Testis (tissue), 3 donors: ENCODE data around the gene BNC2. TPM values are rescaled to one million over a fixed set of nuclear protein-coding genes. Genes with fewer than 3 reads are reported as not detected.

Experiments used
- DNase-seq: peaks from one replicate; pipeline ENCODE4 v3.0.0-alpha.2; 2019
- H3K27ac ChIP-seq, 2 donors: fragments of 200-600 bp; sonication (generic); one replicate each; pipeline ENCODE4 v1.5.1; 2019
- H3K27me3 ChIP-seq: fragments of 200-600 bp; sonication (generic); one replicate; pipeline ENCODE4 v1.5.1; 2019
- H3K36me3 ChIP-seq: fragments of 200-600 bp; sonication (generic); one replicate; pipeline ENCODE4 v1.5.1; 2017; ENCODE audit warnings: low read depth; ENCODE audit errors: missing control alignments
- H3K4me1 ChIP-seq: fragments of 200-600 bp; sonication (generic); one replicate; pipeline ENCODE4 v1.5.1; 2019
- H3K4me3 ChIP-seq, 2 donors: fragments of 200-600 bp; sonication (generic); one replicate each; pipeline ENCODE4 v1.5.1; 2017 to 2019
- H3K9me3 ChIP-seq: fragments of 200-600 bp; sonication (generic); one replicate; pipeline ENCODE4 v1.5.1; 2017
- POLR2A ChIP-seq: fragments of 450-650 bp; IDR thresholded peaks from one replicate; pipeline ENCODE4 v1.6.1; 2017; ENCODE audit warnings: antibody characterized with exemption, mild to moderate bottlenecking, moderate library complexity
- WGBS, 2 donors: methylation state at CpG; one replicate each; pipeline ENCODE4 v1.1.5; 2018; 5-methylcytosine and 5-hydroxymethylcytosine counted together
- intact Hi-C: fragments of 100-400 bp; cut with DNase I; formaldehyde crosslinking; loops from one replicate; pipeline ENCODE4 v1.15.1; 2023; ENCODE audit warnings: low total_unique reads
- polyA plus RNA-seq: library from polyadenylated mRNA; stranded (reverse); fragments of 350-450 nt; fragmentation: Illumina TruSeq; extraction: RNeasy Lipid Tissue Mini Kit (QIAGEN cat#74804); gene quantifications from one replicate; pipeline ENCODE4 v1.2.3, GENCODE V29; 2014; ENCODE audit warnings: low read depth, low replicate concordance; ENCODE audit not compliant: insufficient read depth
- total RNA-seq, 2 donors: library from RNA; depleted of rRNA; stranded (reverse); fragments of >200 nt; gene quantifications; one replicate each; pipeline ENCODE4 v1.2.3, GENCODE V29; 2016
- TF ChIP-seq, protein P1 (sequence below), 3 experiments: fragments of 450-650 bp in 2 of 3; fragments of 200-600 bp in 1 of 3; sonication (generic) in 1 of 3; IDR thresholded peaks; one replicate each; pipeline ENCODE4 v1.5.1; 2016 to 2019; ENCODE audit warnings: antibody characterized with exemption in 3 of 3, mild to moderate bottlenecking in 2 of 3, moderate library complexity in 1 of 3

Gene BNC2
- total and polyA plus RNA-seq, 3 donors from 2014 or later: 14.6 to 35.2 (median 32.0) TPM

DNA sequence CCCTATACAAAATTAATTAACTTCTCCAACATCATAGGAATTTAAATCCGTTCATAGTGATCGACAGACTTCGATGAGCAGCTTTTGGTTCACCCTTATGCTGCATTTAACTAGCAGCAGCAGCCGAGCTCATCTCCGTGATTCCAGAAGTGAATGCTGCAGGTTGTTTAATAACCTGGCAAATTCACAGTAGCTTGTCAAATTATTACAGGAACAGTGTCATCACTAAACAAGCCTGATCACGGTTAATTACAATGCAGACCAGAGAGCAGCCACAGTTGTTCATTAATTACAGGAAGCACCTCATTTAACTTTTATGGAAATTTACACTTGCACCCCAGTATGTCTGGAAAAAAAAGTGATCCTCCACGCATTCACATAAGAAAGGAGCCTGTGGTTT lies 188.2 kb downstream of the BNC2 start:
- Histone ChIP-seq H3K9me3 (no peaks in the 10 kb centered on the region), H3K36me3 (no peaks in the 10 kb centered on the region), H3K27me3 (no peaks in the 10 kb centered on the region), H3K4me3 (no peak overlapping the region), H3K27ac (no peak overlapping the region), H3K4me1 (peaks cover 5% of the 10 kb centered on the region)
- 79 to 80% methylated on average over 7 of the region's 7 CpGs for WGBS, 2 donors
- no peak for DNase-seq
- TF ChIP-seq POLR2A: no peak
- TF ChIP-seq, protein P1, sequence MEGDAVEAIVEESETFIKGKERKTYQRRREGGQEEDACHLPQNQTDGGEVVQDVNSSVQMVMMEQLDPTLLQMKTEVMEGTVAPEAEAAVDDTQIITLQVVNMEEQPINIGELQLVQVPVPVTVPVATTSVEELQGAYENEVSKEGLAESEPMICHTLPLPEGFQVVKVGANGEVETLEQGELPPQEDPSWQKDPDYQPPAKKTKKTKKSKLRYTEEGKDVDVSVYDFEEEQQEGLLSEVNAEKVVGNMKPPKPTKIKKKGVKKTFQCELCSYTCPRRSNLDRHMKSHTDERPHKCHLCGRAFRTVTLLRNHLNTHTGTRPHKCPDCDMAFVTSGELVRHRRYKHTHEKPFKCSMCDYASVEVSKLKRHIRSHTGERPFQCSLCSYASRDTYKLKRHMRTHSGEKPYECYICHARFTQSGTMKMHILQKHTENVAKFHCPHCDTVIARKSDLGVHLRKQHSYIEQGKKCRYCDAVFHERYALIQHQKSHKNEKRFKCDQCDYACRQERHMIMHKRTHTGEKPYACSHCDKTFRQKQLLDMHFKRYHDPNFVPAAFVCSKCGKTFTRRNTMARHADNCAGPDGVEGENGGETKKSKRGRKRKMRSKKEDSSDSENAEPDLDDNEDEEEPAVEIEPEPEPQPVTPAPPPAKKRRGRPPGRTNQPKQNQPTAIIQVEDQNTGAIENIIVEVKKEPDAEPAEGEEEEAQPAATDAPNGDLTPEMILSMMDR (IDR thresholded peaks at IDR 0.05): no peak
- intact Hi-C loops: no loop called here

DNA sequence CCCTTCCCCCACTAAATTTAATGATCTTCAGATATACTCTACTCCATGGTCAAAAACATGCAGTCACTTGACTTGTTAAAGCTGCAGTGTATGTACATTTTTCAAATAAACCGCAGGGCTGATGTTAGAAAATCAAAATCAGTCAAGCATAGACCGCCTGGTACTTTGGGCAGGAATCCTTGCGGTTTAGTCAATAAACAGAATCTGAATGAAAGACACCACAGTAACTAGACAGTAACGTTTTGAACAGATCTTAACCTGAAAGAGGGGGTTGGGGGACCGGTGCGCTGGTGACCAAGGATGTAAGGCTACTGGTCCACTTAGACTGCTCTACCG lies 188.8 kb downstream of the BNC2 start:
- no peak for DNase-seq
- WGBS, 2 donors: 65 to 70% methylated on average over 7 of the region's 7 CpGs
- Histone ChIP-seq H3K36me3 (no peaks in the 10 kb centered on the region), H3K27me3 (no peaks in the 10 kb centered on the region), H3K4me3 (no peak overlapping the region), H3K4me1 (peaks cover 5% of the 10 kb centered on the region), H3K27ac (no peak overlapping the region), H3K9me3 (no peaks in the 10 kb centered on the region)
- intact Hi-C loops: no loop called here
- TF ChIP-seq, protein P1 (IDR thresholded peaks at IDR 0.05): no peak
- no peak for TF ChIP-seq POLR2A

DNA sequence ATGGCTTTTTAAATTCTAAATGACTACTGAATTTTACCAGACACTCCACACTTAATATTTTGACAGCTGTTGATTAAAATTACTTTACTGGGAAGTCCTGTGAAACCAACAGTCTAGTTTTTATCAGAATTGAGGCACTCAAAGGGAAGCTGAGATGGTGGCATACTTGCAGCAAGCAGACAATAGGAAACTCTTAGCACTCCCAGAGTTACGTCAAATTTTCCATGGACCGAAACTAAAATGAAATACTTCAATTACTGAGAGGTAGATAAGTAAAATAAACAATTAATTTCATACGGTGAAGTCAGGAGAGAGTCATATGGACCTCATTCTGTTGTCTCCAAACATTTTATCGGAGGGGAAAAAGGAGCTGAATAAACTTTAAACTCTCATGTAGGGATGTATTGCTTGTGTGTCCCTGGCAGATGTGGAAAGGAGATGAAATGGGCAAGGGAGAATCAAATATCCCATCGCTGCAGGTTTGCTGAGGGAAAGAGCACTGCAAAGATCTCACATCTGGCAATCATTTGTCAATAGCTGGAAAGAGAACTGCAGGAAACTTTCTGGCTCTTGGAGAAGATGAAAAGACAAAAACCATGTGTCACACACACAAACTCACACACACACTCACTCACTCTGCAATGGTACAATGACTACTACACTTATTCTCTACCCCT lies 189.4 kb downstream of the BNC2 start:
- Histone ChIP-seq H3K4me3 (no peak overlapping the region), H3K27ac (no peak overlapping the region), H3K4me1 (peaks cover 5% of the 10 kb centered on the region), H3K27me3 (no peaks in the 10 kb centered on the region), H3K9me3 (no peaks in the 10 kb centered on the region), H3K36me3 (no peaks in the 10 kb centered on the region)
- intact Hi-C loops: no loop called here
- TF ChIP-seq, protein P1 (IDR thresholded peaks at IDR 0.05): no peak
- TF ChIP-seq POLR2A: no peak
- DNase-seq: no peak
- 85 to 88% methylated on average over 5 of the region's 5 CpGs for WGBS, 2 donors

DNA sequence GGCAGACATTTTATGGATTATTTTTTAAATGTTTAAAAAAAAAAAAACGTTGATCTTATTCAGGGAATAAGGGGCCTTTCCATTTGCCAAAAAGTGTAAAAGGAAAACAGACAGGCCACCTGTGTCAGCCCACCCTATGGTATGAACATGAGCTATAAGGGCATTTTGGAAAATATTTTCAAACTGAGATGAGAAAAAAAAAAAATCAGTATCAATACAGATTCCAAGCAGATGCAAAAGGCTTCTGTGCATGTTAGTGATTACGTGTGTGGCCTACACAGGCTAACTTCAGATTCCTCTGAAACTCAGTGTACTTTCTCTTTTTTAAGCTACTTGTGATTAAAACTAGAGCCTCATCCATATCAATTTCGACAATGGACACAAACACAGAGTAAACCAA lies 189.9 kb downstream of the BNC2 start:
- intact Hi-C loops: no loop called here
- H3K4me3 ChIP-seq: no peak overlapping the region
- no peaks in the 10 kb centered on the region for H3K36me3 ChIP-seq
- DNase-seq: no peak
- 54 to 61% methylated on average over 3 of the region's 3 CpGs for WGBS, 2 donors
- peaks cover 5% of the 10 kb centered on the region for H3K4me1 ChIP-seq
- TF ChIP-seq, protein P1 (IDR thresholded peaks at IDR 0.05): no peak
- TF ChIP-seq POLR2A: no peak
- no peaks in the 10 kb centered on the region for H3K9me3 ChIP-seq
- no peaks in the 10 kb centered on the region for H3K27me3 ChIP-seq
- H3K27ac ChIP-seq: no peak overlapping the region

DNA sequence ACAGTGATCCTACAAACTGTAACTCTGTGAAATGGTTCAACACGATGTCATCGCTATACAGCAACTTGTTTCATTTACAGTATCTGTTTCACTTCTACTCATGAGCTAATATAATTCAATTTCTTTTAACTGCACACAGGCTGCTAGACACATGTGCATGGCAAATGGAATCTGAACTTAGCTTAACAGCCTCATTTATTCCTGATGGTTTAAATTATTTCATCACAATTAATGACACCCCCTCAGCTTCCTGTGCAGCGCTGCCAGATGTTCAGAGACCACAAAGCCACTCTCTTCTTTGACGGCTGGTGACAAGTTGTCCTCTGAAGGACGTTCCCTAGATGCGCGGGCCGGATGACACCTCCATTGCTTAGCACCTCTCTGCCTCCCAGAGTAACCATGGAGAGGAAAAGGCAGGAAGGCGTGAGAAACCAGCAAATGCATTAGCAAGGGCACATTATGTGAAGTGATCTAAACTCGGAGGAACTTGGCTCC lies 191.1 kb downstream of the BNC2 start:
- no peak for DNase-seq
- Histone ChIP-seq H3K27me3 (no peaks in the 10 kb centered on the region), H3K4me1 (peaks cover 5% of the 10 kb centered on the region), H3K27ac (no peak overlapping the region), H3K36me3 (no peaks in the 10 kb centered on the region), H3K4me3 (no peak overlapping the region), H3K9me3 (no peaks in the 10 kb centered on the region)
- intact Hi-C loops: no loop called here
- 82 to 84% methylated on average over 10 of the region's 10 CpGs for WGBS, 2 donors
- TF ChIP-seq, protein P1 (IDR thresholded peaks at IDR 0.05): no peak
- no peak for TF ChIP-seq POLR2A
